Sigmoid colon (tissue), 4 donors: ENCODE measurements around the gene TTLL8.

Experiments
- CTCF ChIP-seq, 4 experiments: fragments of 450-650 bp in 3 of 4; fragments of 200-600 bp in 1 of 4; IDR thresholded peaks; one replicate each; pipeline ENCODE4 v1.5.1; 2016 to 2019; ENCODE audit warnings: antibody characterized with exemption in 4 of 4, mild to moderate bottlenecking in 3 of 4, moderate library complexity in 2 of 4
- EP300 ChIP-seq, 4 donors: sonication (generic); formaldehyde crosslinking; IDR thresholded peaks; one replicate each; pipeline ENCODE4 v1.6.1; 2017; ENCODE audit warnings: antibody characterized with exemption in 4 of 4
- POLR2A ChIP-seq, 2 donors: fragments of 450-650 bp; IDR thresholded peaks; one replicate each; pipeline ENCODE4 v1.6.1; 2016; ENCODE audit warnings: antibody characterized with exemption in 2 of 2, mild to moderate bottlenecking in 2 of 2, moderate library complexity in 2 of 2

- no peak for TF ChIP-seq CTCF (IDR thresholded peaks at IDR 0.05)
- no peak for TF ChIP-seq POLR2A (IDR thresholded peaks at IDR 0.05)
- no peak for TF ChIP-seq EP300 (IDR thresholded peaks at IDR 0.05)
Observed at GRCh38 chr22:50070366-50070765, 12.3 kb upstream of the TTLL8 start.
